Measurements from ENCODE around the gene ATG4A.

The ATG4A gene

DNA sequence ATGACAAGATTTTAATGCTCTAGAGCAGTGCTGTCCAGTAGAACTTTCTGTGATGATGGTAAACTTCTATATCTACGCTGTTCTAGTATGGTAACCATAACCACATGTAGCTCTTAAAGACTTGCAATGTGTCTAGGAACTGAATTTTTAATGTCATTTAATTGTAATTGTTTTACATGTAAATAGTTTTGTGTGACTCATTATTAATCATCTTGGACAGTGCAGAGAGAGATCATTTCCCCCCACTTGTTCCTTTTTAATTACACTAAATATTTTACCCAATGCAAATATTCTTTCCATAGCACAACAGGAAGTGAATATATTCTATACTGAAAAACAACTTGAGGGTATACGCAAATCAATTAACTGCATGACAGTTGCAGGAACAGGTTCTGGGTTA lies 5.8 kb downstream of the ATG4A start (continued):
- TF ChIP-seq TSHZ2 (CRISPR knock-in tag; IDR thresholded peaks at IDR 0.05) (no peak), ZFP30 (CRISPR knock-in tag; IDR thresholded peaks at IDR 0.05) (no peak), ZNF565 (CRISPR knock-in tag; conservative IDR thresholded peaks at IDR 0.05; ENCODE audit: low read depth) (no peak)

DNA sequence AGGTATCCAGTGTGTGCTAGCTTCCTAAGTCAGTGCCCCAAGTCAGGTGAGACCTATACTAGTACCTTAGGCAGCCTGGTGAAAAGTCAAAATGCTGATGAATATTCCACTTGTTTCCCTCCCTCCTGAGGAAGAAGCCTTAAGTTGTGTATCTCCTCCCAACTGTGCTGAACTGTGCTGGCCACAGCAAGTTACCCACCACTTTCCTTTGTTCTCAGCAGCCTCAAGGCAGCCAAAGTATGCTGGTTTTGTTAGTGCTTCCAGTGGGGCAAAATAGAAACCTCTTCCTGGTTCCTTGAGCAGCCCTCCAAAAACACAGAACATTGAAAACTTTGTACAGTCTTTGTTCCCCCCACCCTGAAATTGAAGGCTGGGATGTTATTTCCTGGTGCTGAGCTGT lies 13.9 kb downstream of the ATG4A start:
- no peak for ATAC-seq
- TF ChIP-seq TSHZ2 (CRISPR knock-in tag; IDR thresholded peaks at IDR 0.05), result no peak
- no peak for TF ChIP-seq ZC3H10 (CRISPR knock-in tag; IDR thresholded peaks at IDR 0.05)
- TF ChIP-seq ZNF565 (CRISPR knock-in tag; conservative IDR thresholded peaks at IDR 0.05; ENCODE audit: low read depth), result no peak
- no peak for TF ChIP-seq ISL1 (CRISPR knock-in tag; IDR thresholded peaks at IDR 0.05)
- no peak for TF ChIP-seq ARNTL (CRISPR knock-in tag; IDR thresholded peaks at IDR 0.05; ENCODE audit: borderline replicate concordance, low read depth)
- no peak for TF ChIP-seq RARB (CRISPR knock-in tag; IDR thresholded peaks at IDR 0.05)
- TF ChIP-seq ZFP3 (CRISPR knock-in tag; IDR thresholded peaks at IDR 0.05), result no peak
- no peak for TF ChIP-seq POU6F1 (CRISPR knock-in tag; IDR thresholded peaks at IDR 0.05; ENCODE audit: borderline replicate concordance, low read depth)
- no peak for TF ChIP-seq TOX (CRISPR knock-in tag; IDR thresholded peaks at IDR 0.05; ENCODE audit: borderline replicate concordance)
- TF ChIP-seq, protein P1, sequence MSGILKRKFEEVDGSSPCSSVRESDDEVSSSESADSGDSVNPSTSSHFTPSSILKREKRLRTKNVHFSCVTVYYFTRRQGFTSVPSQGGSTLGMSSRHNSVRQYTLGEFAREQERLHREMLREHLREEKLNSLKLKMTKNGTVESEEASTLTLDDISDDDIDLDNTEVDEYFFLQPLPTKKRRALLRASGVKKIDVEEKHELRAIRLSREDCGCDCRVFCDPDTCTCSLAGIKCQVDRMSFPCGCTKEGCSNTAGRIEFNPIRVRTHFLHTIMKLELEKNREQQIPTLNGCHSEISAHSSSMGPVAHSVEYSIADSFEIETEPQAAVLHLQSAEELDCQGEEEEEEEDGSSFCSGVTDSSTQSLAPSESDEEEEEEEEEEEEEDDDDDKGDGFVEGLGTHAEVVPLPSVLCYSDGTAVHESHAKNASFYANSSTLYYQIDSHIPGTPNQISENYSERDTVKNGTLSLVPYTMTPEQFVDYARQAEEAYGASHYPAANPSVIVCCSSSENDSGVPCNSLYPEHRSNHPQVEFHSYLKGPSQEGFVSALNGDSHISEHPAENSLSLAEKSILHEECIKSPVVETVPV (CRISPR knock-in tag; IDR thresholded peaks at IDR 0.05), result no peak
- no peak for TF ChIP-seq ZFP30 (CRISPR knock-in tag; IDR thresholded peaks at IDR 0.05)
- no peak for TF ChIP-seq GLIS3 (CRISPR knock-in tag; IDR thresholded peaks at IDR 0.05)
- no peak for TF ChIP-seq PPARA (CRISPR knock-in tag; IDR thresholded peaks at IDR 0.05; ENCODE audit: borderline replicate concordance)
- TF ChIP-seq, protein P2, sequence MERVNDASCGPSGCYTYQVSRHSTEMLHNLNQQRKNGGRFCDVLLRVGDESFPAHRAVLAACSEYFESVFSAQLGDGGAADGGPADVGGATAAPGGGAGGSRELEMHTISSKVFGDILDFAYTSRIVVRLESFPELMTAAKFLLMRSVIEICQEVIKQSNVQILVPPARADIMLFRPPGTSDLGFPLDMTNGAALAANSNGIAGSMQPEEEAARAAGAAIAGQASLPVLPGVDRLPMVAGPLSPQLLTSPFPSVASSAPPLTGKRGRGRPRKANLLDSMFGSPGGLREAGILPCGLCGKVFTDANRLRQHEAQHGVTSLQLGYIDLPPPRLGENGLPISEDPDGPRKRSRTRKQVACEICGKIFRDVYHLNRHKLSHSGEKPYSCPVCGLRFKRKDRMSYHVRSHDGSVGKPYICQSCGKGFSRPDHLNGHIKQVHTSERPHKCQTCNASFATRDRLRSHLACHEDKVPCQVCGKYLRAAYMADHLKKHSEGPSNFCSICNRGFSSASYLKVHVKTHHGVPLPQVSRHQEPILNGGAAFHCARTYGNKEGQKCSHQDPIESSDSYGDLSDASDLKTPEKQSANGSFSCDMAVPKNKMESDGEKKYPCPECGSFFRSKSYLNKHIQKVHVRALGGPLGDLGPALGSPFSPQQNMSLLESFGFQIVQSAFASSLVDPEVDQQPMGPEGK (CRISPR knock-in tag; IDR thresholded peaks at IDR 0.05; ENCODE audit: borderline replicate concordance), result no peak
- TF ChIP-seq ZNF70 (CRISPR knock-in tag; IDR thresholded peaks at IDR 0.05), result no peak
- TF ChIP-seq OSR1 (CRISPR knock-in tag; IDR thresholded peaks at IDR 0.05), result no peak

DNA sequence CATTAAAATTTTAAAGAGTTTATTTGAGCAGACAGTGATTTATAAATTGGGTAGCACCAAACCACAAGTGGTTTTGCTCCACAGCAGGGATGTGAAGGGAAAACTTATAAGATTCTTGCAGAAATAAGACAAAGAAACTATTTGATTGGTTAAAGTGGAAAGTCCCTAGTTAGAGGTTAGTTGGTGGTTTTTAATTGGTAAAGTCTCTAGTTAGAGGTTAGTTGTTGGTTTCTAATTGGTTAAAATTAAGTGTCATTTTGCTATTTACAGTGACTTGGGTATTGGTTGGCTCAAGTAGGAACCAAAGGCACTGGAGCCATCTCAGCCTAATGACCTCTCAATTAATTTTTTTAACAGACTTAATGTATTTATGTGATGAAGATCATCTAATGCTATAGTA lies 23.0 kb downstream of the ATG4A start:
- TF ChIP-seq TCF4 (CRISPR knock-in tag; IDR thresholded peaks at IDR 0.05; ENCODE audit: borderline replicate concordance) (no peak), BACH2 (CRISPR knock-in tag; IDR thresholded peaks at IDR 0.05; ENCODE audit: borderline replicate concordance) (no peak), OSR1 (CRISPR knock-in tag; IDR thresholded peaks at IDR 0.05) (no peak), TSHZ2 (CRISPR knock-in tag; IDR thresholded peaks at IDR 0.05) (no peak), GLIS3 (CRISPR knock-in tag; IDR thresholded peaks at IDR 0.05) (no peak), TOX (CRISPR knock-in tag; IDR thresholded peaks at IDR 0.05; ENCODE audit: borderline replicate concordance) (no peak), RARB (CRISPR knock-in tag; IDR thresholded peaks at IDR 0.05) (no peak), ZFP30 (CRISPR knock-in tag; IDR thresholded peaks at IDR 0.05) (no peak), ZFP3 (CRISPR knock-in tag; IDR thresholded peaks at IDR 0.05) (no peak), ZNF8 (CRISPR knock-in tag; IDR thresholded peaks at IDR 0.05) (no peak), ARNTL (CRISPR knock-in tag; IDR thresholded peaks at IDR 0.05; ENCODE audit: borderline replicate concordance, low read depth) (no peak), ESRRG (CRISPR knock-in tag; IDR thresholded peaks at IDR 0.05) (no peak)
- TF ChIP-seq, protein P3, sequence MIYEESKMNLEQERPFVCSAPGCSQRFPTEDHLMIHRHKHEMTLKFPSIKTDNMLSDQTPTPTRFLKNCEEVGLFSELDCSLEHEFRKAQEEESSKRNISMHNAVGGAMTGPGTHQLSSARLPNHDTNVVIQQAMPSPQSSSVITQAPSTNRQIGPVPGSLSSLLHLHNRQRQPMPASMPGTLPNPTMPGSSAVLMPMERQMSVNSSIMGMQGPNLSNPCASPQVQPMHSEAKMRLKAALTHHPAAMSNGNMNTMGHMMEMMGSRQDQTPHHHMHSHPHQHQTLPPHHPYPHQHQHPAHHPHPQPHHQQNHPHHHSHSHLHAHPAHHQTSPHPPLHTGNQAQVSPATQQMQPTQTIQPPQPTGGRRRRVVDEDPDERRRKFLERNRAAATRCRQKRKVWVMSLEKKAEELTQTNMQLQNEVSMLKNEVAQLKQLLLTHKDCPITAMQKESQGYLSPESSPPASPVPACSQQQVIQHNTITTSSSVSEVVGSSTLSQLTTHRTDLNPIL (CRISPR knock-in tag; IDR thresholded peaks at IDR 0.05; ENCODE audit: low read depth), result no peak
- ATAC-seq, result no peak
